ENCODE results near the gene SUMO1. TPM values are rescaled to one million over a fixed set of nuclear protein-coding genes. Genes with fewer than 3 reads are reported as not detected.

SUMO1 gene
- total RNA-seq, 2 donors from 2014 or later = 168 to 183 TPM

- WGBS, 2 experiments (ENCODE audit: insufficient coverage in 1 of 2, insufficient read length in 1 of 2) = 89 to 97% methylated on average over 4 of the region's 4 CpGs
- H3K27me3 ChIP-seq (ENCODE audit: control insufficient read depth, insufficient read depth, low read length, poor library complexity, severe bottlenecking) = no peaks in the 10 kb centered on the region
- no peak overlapping the region for H3K9ac ChIP-seq (ENCODE audit: extremely low read depth, low read length, poor library complexity, severe bottlenecking)
- Mint-ChIP-seq H3K27me3 (ENCODE audit: insufficient read depth) (no peaks in the 10 kb centered on the region), H3K36me3 (ENCODE audit: low read depth) (no peaks in the 10 kb centered on the region), H3K4me1 (no peaks in the 10 kb centered on the region), H3K27ac (no peak overlapping the region), H3K4me3 (no peak overlapping the region), H3K9me3 (peaks cover 9% of the 10 kb centered on the region)
- no peak overlapping the region for H3K4me3 ChIP-seq (ENCODE audit: low read length)
- no peak for DNase-seq
- no peak for TF ChIP-seq CTCF (conservative IDR thresholded peaks at IDR 0.05)
- H3K4me1 ChIP-seq (ENCODE audit: control insufficient read depth, insufficient read depth, low read length) = no peaks in the 10 kb centered on the region
- H3K27ac ChIP-seq (ENCODE audit: low read depth, low read length) = no peak overlapping the region
- H3K9me3 ChIP-seq (ENCODE audit: control insufficient read depth, low read length) = peaks cover 6% of the 10 kb centered on the region
- no peaks in the 10 kb centered on the region for H3K36me3 ChIP-seq (ENCODE audit: control insufficient read depth, insufficient read depth, low read length)
Measured at GRCh38 chr2:202186641-202187202, 51.7 kb downstream of the SUMO1 start.

GRCh38 chr2:202185156-202185555 lies 53.2 kb downstream of the SUMO1 start:
- Histone ChIP-seq H3K4me1 (ENCODE audit: control insufficient read depth, insufficient read depth, low read length) (no peaks in the 10 kb centered on the region), H3K9me3 (ENCODE audit: control insufficient read depth, low read length) (peaks cover 6% of the 10 kb centered on the region), H3K4me3 (ENCODE audit: low read length) (no peak overlapping the region), H3K27me3 (ENCODE audit: control insufficient read depth, insufficient read depth, low read length, poor library complexity, severe bottlenecking) (no peaks in the 10 kb centered on the region), H3K36me3 (ENCODE audit: control insufficient read depth, insufficient read depth, low read length) (no peaks in the 10 kb centered on the region), H3K9ac (ENCODE audit: extremely low read depth, low read length, poor library complexity, severe bottlenecking) (no peak overlapping the region), H3K27ac (ENCODE audit: low read depth, low read length) (no peak overlapping the region)
- no peaks in the 10 kb centered on the region for H3K27me3 Mint-ChIP-seq (ENCODE audit: insufficient read depth)
- peaks cover 9% of the 10 kb centered on the region for H3K9me3 Mint-ChIP-seq
- no peak overlapping the region for H3K4me3 Mint-ChIP-seq
- TF ChIP-seq CTCF (conservative IDR thresholded peaks at IDR 0.05) = no peak
- H3K36me3 Mint-ChIP-seq (ENCODE audit: low read depth) = no peaks in the 10 kb centered on the region
- 93 to 97% methylated on average over 6 of the region's 6 CpGs for WGBS, 2 experiments (ENCODE audit: insufficient coverage in 1 of 2, insufficient read length in 1 of 2)
- no peak for DNase-seq
- no peaks in the 10 kb centered on the region for H3K4me1 Mint-ChIP-seq
- no peak overlapping the region for H3K27ac Mint-ChIP-seq

GRCh38 chr2:202184557-202184956 lies 53.8 kb downstream of the SUMO1 start:
- H3K36me3 ChIP-seq (ENCODE audit: control insufficient read depth, insufficient read depth, low read length) = no peaks in the 10 kb centered on the region
- Mint-ChIP-seq H3K36me3 (ENCODE audit: low read depth) (no peaks in the 10 kb centered on the region), H3K4me3 (no peak overlapping the region), H3K27me3 (ENCODE audit: insufficient read depth) (no peaks in the 10 kb centered on the region), H3K9me3 (peaks cover 9% of the 10 kb centered on the region), H3K4me1 (no peaks in the 10 kb centered on the region), H3K27ac (no peak overlapping the region)
- TF ChIP-seq CTCF (conservative IDR thresholded peaks at IDR 0.05) = no peak
- H3K27me3 ChIP-seq (ENCODE audit: control insufficient read depth, insufficient read depth, low read length, poor library complexity, severe bottlenecking) = no peaks in the 10 kb centered on the region
- no peaks in the 10 kb centered on the region for H3K4me1 ChIP-seq (ENCODE audit: control insufficient read depth, insufficient read depth, low read length)
- no peak overlapping the region for H3K9ac ChIP-seq (ENCODE audit: extremely low read depth, low read length, poor library complexity, severe bottlenecking)
- no peak overlapping the region for H3K4me3 ChIP-seq (ENCODE audit: low read length)
- no peak for DNase-seq
- 90% methylated on average over 1 to 2 of the region's 2 CpGs for WGBS, 2 experiments (ENCODE audit: insufficient coverage in 1 of 2, insufficient read length in 1 of 2)
- peaks cover 6% of the 10 kb centered on the region for H3K9me3 ChIP-seq (ENCODE audit: control insufficient read depth, low read length)
- no peak overlapping the region for H3K27ac ChIP-seq (ENCODE audit: low read depth, low read length)
